ENCODE results near the gene LAP3. TPM values are rescaled to one million over a fixed set of nuclear protein-coding genes. Genes with fewer than 3 reads are reported as not detected.

Gene LAP3
- 111 and 115 TPM in 2 replicates for total RNA-seq (2014; rRNA removed; shearing (Covaris generic))
- total RNA-seq (2022): 101 and 104 TPM in 2 replicates
- percentile 88 among the genes with signal in this experiment for Bru-seq, nascent RNA
- BruChase-seq, experiment 1, labeled RNA remaining after a 6-hour chase: percentile 88 among the genes with signal in this experiment
- BruChase-seq, experiment 2, labeled RNA remaining after a 2-hour chase: percentile 81 among the genes with signal in this experiment
- long read RNA-seq, transcript LAP3-201 (13 exons, 2,213 nt): major isoform, 203 of 221 reads
- long read RNA-seq, partial matches to known transcripts: 11 of 221 reads
- long read RNA-seq, other reads (novel, unspliced or antisense): 7 of 221 reads

DNA sequence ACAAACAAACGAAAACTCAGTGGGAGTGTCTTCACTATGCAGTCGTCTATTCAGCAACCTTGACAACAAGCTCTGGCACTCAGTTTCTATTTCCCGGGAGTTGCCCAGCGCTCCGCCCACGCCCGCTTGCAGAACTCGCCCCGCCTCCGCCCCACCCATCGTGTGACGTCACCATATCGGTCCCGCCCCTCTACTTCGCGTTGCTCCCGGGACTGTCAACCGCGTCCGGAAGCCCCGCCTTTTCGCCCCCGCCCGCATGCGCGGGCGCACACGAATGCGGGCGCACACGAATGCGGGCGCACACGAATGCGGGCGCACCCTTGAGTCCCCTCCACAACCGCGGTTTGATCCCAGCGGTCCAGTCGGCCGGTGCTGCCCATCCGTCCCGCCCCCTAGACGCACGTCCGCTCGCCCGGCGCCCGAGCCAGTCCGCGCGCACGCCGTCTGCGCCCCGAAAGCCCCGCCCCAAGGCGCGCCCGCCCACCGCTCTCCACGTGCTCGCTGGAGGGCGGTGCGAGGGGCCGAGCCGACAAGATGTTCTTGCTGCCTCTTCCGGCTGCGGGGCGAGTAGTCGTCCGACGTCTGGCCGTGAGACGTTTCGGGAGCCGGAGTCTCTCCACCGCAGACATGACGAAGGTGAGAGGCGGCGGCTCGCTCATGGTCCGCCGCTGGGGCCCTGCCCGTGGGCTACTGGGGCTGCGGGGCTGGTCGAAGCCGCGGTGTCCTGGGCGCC lies at the start of gene LAP3:
TSS of gene LAP3 (plus strand) at position 267 of the 733 bp plus-strand sequence. CDS start at position 535, 268 bp downstream.
- Histone ChIP-seq H3K9me2 (ENCODE audit: insufficient read depth, low read length) (no peaks in the 10 kb centered on the region), H4K20me1 (ENCODE audit: insufficient read depth, low read length) (peaks cover 14% of the 10 kb centered on the region; the same call in 1 of the 2 replicates), H3K4me1 (ENCODE audit: insufficient read depth, low read length, poor library complexity, severe bottlenecking) (peaks cover 39% of the 10 kb centered on the region), H3K4me3 (ENCODE audit: low read depth, low read length, poor library complexity, severe bottlenecking) (peak within 1 kb of the TSS; percentile 79), H3K36me3 (ENCODE audit: insufficient read depth, low read length) (peaks cover 29% of the 10 kb centered on the region), H3K9me3 (ENCODE audit: low read length) (no peaks in the 10 kb centered on the region), H3K4me2 (ENCODE audit: low read length) (peak within 1 kb of the TSS; percentile 95), H2AFZ (ENCODE audit: low read length) (peak within 1 kb of the TSS; percentile 80), H3K79me2 (ENCODE audit: insufficient read depth, low read depth, low read length) (peaks cover 37% of the 10 kb centered on the region), H3K27ac (ENCODE audit: low read depth, low read length, poor library complexity, severe bottlenecking) (peak within 1 kb of the TSS; percentile 71)
- ChIA-PET POLR2A (interaction anchor here (0.9 to 1.6 kb wide), 6 partner anchors 11 to 38 kb away, joined by 3 to 14 read pairs (median 4); partner anchors contain the start of gene MED28), CTCF (ENCODE audit: unreplicated experiment) (interaction anchor here (1.0 kb wide), 1 partner anchor 18 kb away, joined by 5 read pairs; no protein-coding TSS in a partner anchor)
- peak; percentile 97 for DNase-seq (ENCODE audit: low spot score)
- intact Hi-C loops (cut with micrococcal nuclease; ENCODE audit: unreplicated experiment): loop anchor here (1.0 to 10.0 kb wide), 6 partner anchors 15 to 1352 kb away; partner anchors contain the start of genes DCAF16, LCORL, NCAPG and TAPT1
- TF ChIP-seq EZH2phosphoT487 (IDR thresholded peaks at IDR 0.05; ENCODE audit: borderline replicate concordance, low read depth, low read length): no peak
- no peak for TF ChIP-seq CTCF (conservative IDR thresholded peaks at IDR 0.05; ENCODE audit: low read length)
- no TSS peak for BruUV-seq (replicated peaks)

DNA sequence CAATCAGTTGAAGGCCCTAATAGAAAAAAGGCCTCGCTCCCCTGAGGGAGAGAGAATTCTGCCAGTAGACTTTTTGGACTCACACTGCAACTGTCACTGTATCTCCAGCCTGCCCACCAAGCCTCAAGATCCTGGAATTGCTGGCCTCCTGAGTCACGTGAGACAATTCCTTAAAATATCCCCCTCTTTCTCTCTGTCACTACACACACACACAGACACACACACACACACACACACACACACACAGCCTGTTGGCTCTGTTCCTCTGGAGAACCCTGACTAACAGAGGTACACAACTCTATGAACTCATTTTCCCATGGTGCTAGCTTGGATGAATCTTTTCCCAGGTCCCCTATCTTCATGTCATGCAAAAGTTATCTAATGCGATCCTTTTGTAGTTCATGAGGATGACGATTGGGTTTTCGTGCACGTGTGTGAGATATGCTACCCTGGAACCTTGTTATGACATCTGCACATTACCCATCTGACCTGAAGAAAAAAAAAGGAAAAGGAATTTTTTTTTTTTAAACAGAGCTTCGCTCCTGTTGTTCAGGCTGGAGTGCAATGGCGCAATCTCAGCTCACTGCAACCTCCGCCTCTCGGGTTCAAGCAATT lies 48.3 kb upstream of the LAP3 start:
- H3K4me3 ChIP-seq (ENCODE audit: low read depth, low read length, poor library complexity, severe bottlenecking): no peak overlapping the region

More for the DNA sequence above, 48.3 kb upstream of the LAP3 start:
- no peaks in the 10 kb centered on the region for H3K9me2 ChIP-seq (ENCODE audit: insufficient read depth, low read length)
- no peak for DNase-seq (ENCODE audit: low spot score)
- no TSS peak for BruUV-seq (replicated peaks)
- no peaks in the 10 kb centered on the region for H3K36me3 ChIP-seq (ENCODE audit: insufficient read depth, low read length)
- CTCF ChIA-PET (ENCODE audit: unreplicated experiment): no interaction called here
- no peaks in the 10 kb centered on the region for H4K20me1 ChIP-seq (ENCODE audit: insufficient read depth, low read length)
- H2AFZ ChIP-seq (ENCODE audit: low read length): no peak overlapping the region
- no peak overlapping the region for H3K27ac ChIP-seq (ENCODE audit: low read depth, low read length, poor library complexity, severe bottlenecking)
- TF ChIP-seq EZH2phosphoT487 (IDR thresholded peaks at IDR 0.05; ENCODE audit: borderline replicate concordance, low read depth, low read length) (no peak), CTCF (conservative IDR thresholded peaks at IDR 0.05; ENCODE audit: low read length) (no peak)
- POLR2A ChIA-PET: interaction anchor here (0.7 kb wide), 1 partner anchor 554 kb away, joined by 3 read pairs; no protein-coding TSS in a partner anchor
- H3K4me1 ChIP-seq (ENCODE audit: insufficient read depth, low read length, poor library complexity, severe bottlenecking): no peaks in the 10 kb centered on the region
- no peaks in the 10 kb centered on the region for H3K9me3 ChIP-seq (ENCODE audit: low read length)
- intact Hi-C loops (cut with micrococcal nuclease; ENCODE audit: unreplicated experiment): no loop called here
- no peak overlapping the region for H3K4me2 ChIP-seq (ENCODE audit: low read length)
- H3K79me2 ChIP-seq (ENCODE audit: insufficient read depth, low read depth, low read length): no peaks in the 10 kb centered on the region
